ENCODE data around the gene ETV6. TPM values are rescaled to one million over a fixed set of nuclear protein-coding genes. Genes with fewer than 3 reads are reported as not detected.

The ETV6 gene
- total and polyA plus RNA-seq, 9 of the 15 experiments (the other 6 are each of a cell fraction or from before 2014, with no cell fraction given) = 0.81 to 12.7 (median 4.1) TPM

DNA sequence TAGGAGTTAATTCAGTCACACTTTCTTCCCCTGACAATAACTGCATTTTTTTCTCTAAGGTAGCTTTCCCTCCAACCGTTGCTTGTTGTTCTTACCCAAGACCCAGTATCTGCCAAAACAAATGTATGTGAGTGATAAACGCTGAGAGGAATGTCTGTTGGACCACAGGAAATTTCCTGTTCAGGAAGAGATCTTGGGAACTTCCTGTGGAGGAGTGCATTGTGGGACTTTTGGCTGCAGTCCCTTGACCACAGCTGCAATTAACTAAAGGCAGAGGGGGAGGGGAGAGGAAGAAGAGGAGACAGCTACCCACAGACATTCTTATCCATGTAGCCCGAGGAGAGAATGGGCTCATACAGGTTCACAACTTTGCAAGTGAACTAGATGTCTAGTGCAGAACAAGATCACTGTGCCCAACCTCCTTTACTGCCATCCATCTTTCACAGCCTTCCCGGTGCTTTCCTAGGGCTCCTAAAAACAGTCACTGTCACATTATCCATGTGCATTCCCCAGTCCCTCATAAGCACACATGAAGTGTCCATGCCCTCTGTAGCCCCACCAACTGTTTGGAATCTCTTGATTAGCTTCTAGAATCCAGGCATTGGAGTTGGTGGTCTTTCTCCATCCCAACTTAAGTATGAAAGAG is 149.5 kb downstream of the ETV6 start (continued):
- TF ChIP-seq E2F1 (CRISPR knock-in tag; IDR thresholded peaks at IDR 0.05) = no peak
- no peak for TF ChIP-seq SRSF3 (IDR thresholded peaks at IDR 0.05; ENCODE audit: insufficient read depth, low read length)
- TF ChIP-seq MYC (IDR thresholded peaks at IDR 0.05; ENCODE audit: low read depth, low read length) = no peak
- no peak for TF ChIP-seq MYC (CRISPR knock-in tag; IDR thresholded peaks at IDR 0.05; ENCODE audit: borderline replicate concordance, low read depth)
- no peak for TF ChIP-seq ZNF655 (CRISPR knock-in tag; IDR thresholded peaks at IDR 0.05)
- no peak for TF ChIP-seq ARID2 (IDR thresholded peaks at IDR 0.05)
- no peak for TF ChIP-seq KLF10 (CRISPR knock-in tag; IDR thresholded peaks at IDR 0.05)
- no peak for TF ChIP-seq KLF1 (tag; IDR thresholded peaks at IDR 0.05)
- no peak for TF ChIP-seq CSDE1 (IDR thresholded peaks at IDR 0.05)
- TF ChIP-seq EWSR1 (IDR thresholded peaks at IDR 0.05; ENCODE audit: borderline replicate concordance, low read depth, partially characterized antibody) = no peak
- TF ChIP-seq NFE2L1 (tag; IDR thresholded peaks at IDR 0.05; ENCODE audit: borderline replicate concordance, low read depth) = no peak
- no peak for TF ChIP-seq PHF20 (IDR thresholded peaks at IDR 0.05; ENCODE audit: partially characterized antibody)
- TF ChIP-seq ZEB2 (IDR thresholded peaks at IDR 0.05) = peak; percentile 43; the same call in 1 of the 2 replicates
- TF ChIP-seq RREB1 (CRISPR knock-in tag; IDR thresholded peaks at IDR 0.05) = no peak
- no peak for TF ChIP-seq SPI1 (IDR thresholded peaks at IDR 0.05; ENCODE audit: borderline replicate concordance, low read depth, low read length)
- TF ChIP-seq ELF2 (CRISPR knock-in tag; IDR thresholded peaks at IDR 0.05) = no peak
- TF ChIP-seq ZNF766 (CRISPR knock-in tag; conservative IDR thresholded peaks at IDR 0.05) = no peak; the same call in 1 of the 2 replicates
- TF ChIP-seq GABPA (tag; conservative IDR thresholded peaks at IDR 0.05; ENCODE audit: low read depth) = peak; percentile 81
- TF ChIP-seq HDAC3 (IDR thresholded peaks at IDR 0.05; ENCODE audit: borderline replicate concordance, partially characterized antibody) = peak; percentile 85
- TF ChIP-seq CREB5 (CRISPR knock-in tag; IDR thresholded peaks at IDR 0.05) = no peak
